ENCODE measurements around the gene DAO.
A peak's percentile ranks its signal among the peaks of the same experiment; 100 is the strongest.

Gene DAO

GRCh38 chr12:108930756-108931155 is 50.9 kb downstream of the DAO start:
- no peak overlapping the region for H3K4me3 ChIP-seq (ENCODE audit: low read length)
- TF ChIP-seq CTCF (IDR thresholded peaks at IDR 0.05; ENCODE audit: insufficient read depth, low read depth, low read length, missing control alignments), result no peak
- DNase-seq (ENCODE audit: low read depth), result no peak

- DNase-seq (ENCODE audit: low read depth), result peak; percentile 16
- no peak overlapping the region for H3K4me3 ChIP-seq (ENCODE audit: low read length)
- TF ChIP-seq CTCF (IDR thresholded peaks at IDR 0.05; ENCODE audit: insufficient read depth, low read depth, low read length, missing control alignments), result no peak
These were observed 54.1 kb downstream of the DAO start for GRCh38 chr12:108933949-108934348.

DNA sequence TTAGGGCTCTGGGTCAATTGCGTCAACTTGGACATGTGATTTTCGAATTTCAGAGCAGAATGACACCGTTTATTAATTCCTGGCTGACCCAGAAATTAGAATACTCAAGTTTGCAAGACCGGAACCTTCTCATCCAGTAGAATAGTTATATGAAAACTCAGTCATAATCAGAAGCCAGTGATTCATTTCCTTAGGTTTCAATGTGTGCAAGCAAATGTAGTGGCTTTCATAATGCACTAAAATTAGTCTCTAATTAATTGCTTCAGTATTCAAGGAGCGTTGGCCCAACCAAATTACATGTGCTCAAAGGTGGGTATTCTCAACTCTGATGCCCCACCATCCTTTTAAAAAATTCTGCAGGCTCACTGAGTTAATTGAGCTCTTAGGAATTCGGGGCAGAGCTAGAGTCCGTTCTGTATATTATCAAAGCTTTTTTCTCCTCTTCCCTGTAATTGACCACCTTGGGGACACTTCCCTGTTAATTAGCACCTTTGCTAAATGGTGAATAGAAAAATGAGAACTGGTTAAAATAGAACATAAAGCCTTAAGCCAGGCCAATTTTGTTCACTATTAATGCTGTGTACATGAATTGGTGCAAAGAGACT is 55.4 kb downstream of the DAO start:
- no peak for TF ChIP-seq CTCF (IDR thresholded peaks at IDR 0.05; ENCODE audit: insufficient read depth, low read depth, low read length, missing control alignments)
- DNase-seq (ENCODE audit: low read depth), result no peak
- no peak overlapping the region for H3K4me3 ChIP-seq (ENCODE audit: low read length)

DNA sequence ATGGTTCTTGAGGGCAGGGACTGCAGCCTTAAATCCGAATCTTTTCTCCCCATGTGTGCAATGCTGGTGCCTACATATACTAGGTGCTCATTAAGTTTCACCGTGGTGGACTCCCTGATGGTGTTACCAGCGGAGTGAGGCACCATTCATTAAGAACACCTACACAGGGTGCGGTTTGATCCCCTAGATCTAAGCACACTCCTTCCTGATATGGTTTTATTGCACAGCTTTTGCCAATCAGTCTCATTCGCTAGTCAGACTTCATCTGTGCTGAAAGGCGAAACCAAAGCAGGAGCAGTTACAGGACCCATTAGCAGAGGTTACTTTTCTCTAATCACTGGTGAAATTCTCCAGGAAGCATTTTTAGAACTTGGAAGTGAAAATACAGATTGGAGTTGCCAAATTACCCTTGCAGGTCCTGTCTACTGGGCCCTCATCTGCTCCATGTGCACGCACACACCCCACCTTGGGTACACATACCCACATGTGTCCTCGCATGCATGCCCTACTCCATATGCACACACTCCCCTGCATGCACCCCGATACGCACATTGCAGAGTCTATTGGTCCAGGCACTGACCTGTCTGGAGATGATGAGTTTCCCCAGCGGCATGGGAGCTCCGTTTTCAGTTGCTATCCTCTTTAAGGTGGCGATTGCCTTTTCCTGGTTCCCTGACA is 58.5 kb downstream of the DAO start:
- no peak for TF ChIP-seq CTCF (IDR thresholded peaks at IDR 0.05; ENCODE audit: insufficient read depth, low read depth, low read length, missing control alignments)
- DNase-seq (ENCODE audit: low read depth), result no peak
- H3K4me3 ChIP-seq (ENCODE audit: low read length), result no peak overlapping the region

DNA sequence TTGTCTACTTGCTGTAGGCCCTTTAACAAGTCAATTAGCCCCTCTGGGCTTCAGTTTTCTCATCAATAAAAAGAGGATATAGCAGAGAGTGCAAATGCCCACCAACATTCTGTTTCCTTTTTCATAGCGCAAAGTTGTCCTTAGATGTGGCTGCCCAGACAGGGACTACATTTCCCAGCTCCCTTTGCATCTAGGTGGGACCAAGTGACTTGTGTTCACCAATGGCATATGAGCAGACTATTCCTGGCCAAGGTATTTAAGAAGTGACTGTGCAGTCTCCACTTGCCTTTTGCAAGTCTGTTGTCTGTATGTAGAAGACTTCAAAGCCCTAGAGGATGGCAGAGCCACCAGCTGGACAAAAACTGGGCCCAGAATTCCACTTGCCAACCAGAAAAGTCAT is 59.7 kb downstream of the DAO start:
- TF ChIP-seq CTCF (IDR thresholded peaks at IDR 0.05; ENCODE audit: insufficient read depth, low read depth, low read length, missing control alignments), result no peak
- no peak overlapping the region for H3K4me3 ChIP-seq (ENCODE audit: low read length)
- DNase-seq (ENCODE audit: low read depth), result peak; percentile 58

DNA sequence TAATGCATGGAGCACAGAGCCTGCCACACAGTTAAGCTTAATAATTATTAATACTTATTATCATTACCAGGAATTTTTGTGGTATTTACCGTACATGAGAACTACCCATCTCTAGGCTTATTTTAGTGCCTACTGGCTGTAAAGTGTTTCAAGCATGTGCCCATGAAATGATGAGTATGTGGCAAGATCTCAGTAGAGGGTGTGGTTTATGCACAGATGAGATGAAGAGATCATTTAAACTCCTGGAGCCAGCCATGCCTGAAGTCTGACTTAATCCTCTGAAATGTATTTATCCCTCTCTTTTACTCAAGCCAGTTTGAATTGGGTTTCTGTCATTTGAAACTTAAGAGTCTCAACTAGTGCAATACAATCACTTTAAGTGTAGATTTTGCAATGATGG is 60.2 kb downstream of the DAO start:
- H3K4me3 ChIP-seq (ENCODE audit: low read length), result no peak overlapping the region
- no peak for DNase-seq (ENCODE audit: low read depth)
- no peak for TF ChIP-seq CTCF (IDR thresholded peaks at IDR 0.05; ENCODE audit: insufficient read depth, low read depth, low read length, missing control alignments)

GRCh38 chr12:108947097-108947496 is 67.2 kb downstream of the DAO start:
- no peak for DNase-seq (ENCODE audit: low read depth)
- TF ChIP-seq CTCF (IDR thresholded peaks at IDR 0.05; ENCODE audit: insufficient read depth, low read depth, low read length, missing control alignments), result no peak
- no peak overlapping the region for H3K4me3 ChIP-seq (ENCODE audit: low read length)

All from epithelial cell of esophagus (primary cell).